K562 (cell line): ENCODE measurements around the gene ATF3. TPM values are rescaled to one million over a fixed set of nuclear protein-coding genes. Genes with fewer than 3 reads are reported as not detected.

ENCODE experiments used
- DPF2 ChIP-seq: fragments of 450-650 bp; IDR thresholded peaks from 2 replicates; pipeline ENCODE4 v1.6.1; 2016
- ELF1 ChIP-seq: fragments of 200-800 bp; sonication (Bioruptor generic); IDR thresholded peaks from 2 replicates; pipeline ENCODE4 v1.6.1; 2016; ENCODE audit warnings: missing genetic modification characterization, missing compliant biosample characterization
- ILF3 ChIP-seq: fragments of 450-650 bp; IDR thresholded peaks from 2 replicates; pipeline ENCODE4 v1.6.1; 2018; ENCODE audit warnings: antibody characterized with exemption, mild to moderate bottlenecking, moderate library complexity, borderline replicate concordance
- KLF6 ChIP-seq: fragments of 250-450 bp; sonication (Bioruptor Pico); IDR thresholded peaks from 2 replicates; pipeline ENCODE4 v1.4.0; 2020; ENCODE audit warnings: mild to moderate bottlenecking, moderate library complexity, borderline replicate concordance
- L3MBTL2 ChIP-seq: fragments of 450-650 bp; IDR thresholded peaks from 2 replicates; pipeline ENCODE4 v1.6.1; 2016; ENCODE audit warnings: mild to moderate bottlenecking, moderate library complexity
- MAX ChIP-seq: sonication (generic); formaldehyde crosslinking; IDR thresholded peaks from 2 replicates; pipeline ENCODE4 v1.9.0; 2022; ENCODE audit warnings: mild to moderate bottlenecking, missing genetic modification reagents
- NR0B1 ChIP-seq: fragments of 450-650 bp; IDR thresholded peaks from one replicate; pipeline ENCODE4 v1.6.1; 2018; ENCODE audit warnings: mild to moderate bottlenecking, moderate library complexity; ENCODE audit not compliant: partially characterized antibody
- POLR2H ChIP-seq: IDR thresholded peaks from 2 replicates; pipeline ENCODE4 v1.6.1; 2016; ENCODE audit warnings: missing genetic modification characterization, low read depth, mild to moderate bottlenecking, control low read depth, missing compliant biosample characterization, moderate library complexity
- PURB ChIP-seq: sonication (generic); formaldehyde crosslinking; IDR thresholded peaks from 2 replicates; pipeline ENCODE4 v1.9.0; 2021; ENCODE audit warnings: low read depth, mild to moderate bottlenecking, missing genetic modification reagents
- SRSF7 ChIP-seq: fragments of 200-400 bp; formaldehyde crosslinking; optimal IDR thresholded peaks from 2 replicates; pipeline ENCODE3; 2017; ENCODE audit warnings: mild to moderate bottlenecking, low read depth, low read length
- TCF3 ChIP-seq: sonication (generic); formaldehyde crosslinking; IDR thresholded peaks from 2 replicates; pipeline ENCODE4 v1.4.0; 2020; ENCODE audit warnings: mild to moderate bottlenecking, missing genetic modification reagents
- USF2 ChIP-seq: sonication (generic); formaldehyde crosslinking; IDR thresholded peaks from 2 replicates; pipeline ENCODE4 v1.5.0; 2020; ENCODE audit warnings: missing genetic modification reagents
- ZNF274 ChIP-seq: IDR thresholded peaks from 2 replicates; pipeline ENCODE4 v1.6.1; 2011; ENCODE audit warnings: low read depth, mild to moderate bottlenecking, low read length, moderate library complexity, borderline replicate concordance
- ZNF511 ChIP-seq: sonication (generic); formaldehyde crosslinking; IDR thresholded peaks from 2 replicates; pipeline ENCODE4 v1.8.0; 2022; ENCODE audit warnings: mild to moderate bottlenecking, missing genetic modification reagents
- ZNF644 ChIP-seq: fragments of 200-800 bp; sonication (Bioruptor generic); IDR thresholded peaks from 2 replicates; pipeline ENCODE4 v1.6.1; 2016; ENCODE audit warnings: low read depth, missing genetic modification characterization, missing compliant biosample characterization
- ZNF76 ChIP-seq: fragments of 250-450 bp; sonication (Bioruptor Pico); IDR thresholded peaks from 2 replicates; pipeline ENCODE4 v1.4.0; 2020; ENCODE audit warnings: mild to moderate bottlenecking, moderate library complexity, borderline replicate concordance
- ZNF77 ChIP-seq: fragments of 250-450 bp; sonication (Bioruptor Pico); IDR thresholded peaks from 2 replicates; pipeline ENCODE4 v1.5.0; 2020
- ZNF780A ChIP-seq: fragments of 250-450 bp; sonication (Bioruptor Pico); IDR thresholded peaks from 2 replicates; pipeline ENCODE4 v1.5.0; 2021; ENCODE audit warnings: mild to moderate bottlenecking
- polyA plus RNA-seq, 8 experiments: library from polyadenylated mRNA; depleted of rRNA in 4 of 8; stranded (reverse) in 5 of 8; unstranded in 3 of 8; fragments of >200 nt; fragmentation: Nextera tagmentation in 2 of 8; fragmentation: Illumina TruSeq in 1 of 8; extraction: Ambion mirVana in 2 of 8; extraction: Trizol in 1 of 8; gene quantifications; 2 replicates each; pipeline versions ENCODE4 v1.2.1 to v1.2.3, GENCODE V29; 2011 to 2014; ENCODE audit warnings: inconsistent platforms in 1 of 8, missing spikeins in 1 of 8
- total RNA-seq, 7 experiments: library from RNA; depleted of rRNA in 6 of 7; stranded (reverse); fragments of >200 nt in 6 of 7; fragmentation: Illumina TruSeq in 2 of 7; extraction: Trizol in 2 of 7; gene quantifications; 2 replicates each; pipeline versions ENCODE4 v1.2.1 to v1.2.3, GENCODE V29; 2011 to 2021; ENCODE audit warnings: low replicate concordance in 1 of 7
- TF ChIP-seq, protein P1 (sequence below): fragments of 250-450 bp; sonication (Bioruptor Pico); IDR thresholded peaks from 2 replicates; pipeline ENCODE4 v1.8.0; 2022; ENCODE audit warnings: inconsistent platforms
- TF ChIP-seq, protein P2 (sequence below): fragments of 450-650 bp; formaldehyde crosslinking; IDR thresholded peaks from 2 replicates; pipeline ENCODE4 v1.4.0; 2020; ENCODE audit warnings: mild to moderate bottlenecking, mixed read lengths
- TF ChIP-seq, protein P3 (sequence below): fragments of 450-650 bp; formaldehyde crosslinking; IDR thresholded peaks from 2 replicates; pipeline ENCODE4 v1.4.0; 2022; ENCODE audit warnings: missing genetic modification characterization

ATF3 gene
- total and polyA plus RNA-seq, 9 of the 15 experiments (the other 6 are each of a cell fraction or from before 2014, with no cell fraction given), result 3.5 to 28.2 (median 19.8) TPM

- no peak for TF ChIP-seq USF2 (CRISPR knock-in tag)
- no peak for TF ChIP-seq PURB (CRISPR knock-in tag)
- TF ChIP-seq TCF3 (CRISPR knock-in tag), result no peak
- TF ChIP-seq ZNF274, result no peak
- no peak for TF ChIP-seq DPF2
- TF ChIP-seq, protein P1, sequence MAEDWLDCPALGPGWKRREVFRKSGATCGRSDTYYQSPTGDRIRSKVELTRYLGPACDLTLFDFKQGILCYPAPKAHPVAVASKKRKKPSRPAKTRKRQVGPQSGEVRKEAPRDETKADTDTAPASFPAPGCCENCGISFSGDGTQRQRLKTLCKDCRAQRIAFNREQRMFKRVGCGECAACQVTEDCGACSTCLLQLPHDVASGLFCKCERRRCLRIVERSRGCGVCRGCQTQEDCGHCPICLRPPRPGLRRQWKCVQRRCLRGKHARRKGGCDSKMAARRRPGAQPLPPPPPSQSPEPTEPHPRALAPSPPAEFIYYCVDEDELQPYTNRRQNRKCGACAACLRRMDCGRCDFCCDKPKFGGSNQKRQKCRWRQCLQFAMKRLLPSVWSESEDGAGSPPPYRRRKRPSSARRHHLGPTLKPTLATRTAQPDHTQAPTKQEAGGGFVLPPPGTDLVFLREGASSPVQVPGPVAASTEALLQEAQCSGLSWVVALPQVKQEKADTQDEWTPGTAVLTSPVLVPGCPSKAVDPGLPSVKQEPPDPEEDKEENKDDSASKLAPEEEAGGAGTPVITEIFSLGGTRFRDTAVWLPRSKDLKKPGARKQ (CRISPR knock-in tag), result peak; percentile 34; the same call in 1 of the 2 replicates
- no peak for TF ChIP-seq ZNF780A
- TF ChIP-seq, protein P2, sequence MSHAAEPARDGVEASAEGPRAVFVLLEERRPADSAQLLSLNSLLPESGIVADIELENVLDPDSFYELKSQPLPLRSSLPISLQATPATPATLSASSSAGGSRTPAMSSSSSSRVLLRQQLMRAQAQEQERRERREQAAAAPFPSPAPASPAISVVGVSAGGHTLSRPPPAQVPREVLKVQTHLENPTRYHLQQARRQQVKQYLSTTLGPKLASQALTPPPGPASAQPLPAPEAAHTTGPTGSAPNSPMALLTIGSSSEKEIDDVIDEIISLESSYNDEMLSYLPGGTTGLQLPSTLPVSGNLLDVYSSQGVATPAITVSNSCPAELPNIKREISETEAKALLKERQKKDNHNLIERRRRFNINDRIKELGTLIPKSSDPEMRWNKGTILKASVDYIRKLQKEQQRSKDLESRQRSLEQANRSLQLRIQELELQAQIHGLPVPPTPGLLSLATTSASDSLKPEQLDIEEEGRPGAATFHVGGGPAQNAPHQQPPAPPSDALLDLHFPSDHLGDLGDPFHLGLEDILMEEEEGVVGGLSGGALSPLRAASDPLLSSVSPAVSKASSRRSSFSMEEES, result no peak
- no peak for TF ChIP-seq ZNF76 (CRISPR knock-in tag)
- TF ChIP-seq KLF6 (CRISPR knock-in tag), result no peak
- TF ChIP-seq POLR2H (tag), result no peak
- no peak for TF ChIP-seq ELF1 (tag)
- TF ChIP-seq, protein P3, sequence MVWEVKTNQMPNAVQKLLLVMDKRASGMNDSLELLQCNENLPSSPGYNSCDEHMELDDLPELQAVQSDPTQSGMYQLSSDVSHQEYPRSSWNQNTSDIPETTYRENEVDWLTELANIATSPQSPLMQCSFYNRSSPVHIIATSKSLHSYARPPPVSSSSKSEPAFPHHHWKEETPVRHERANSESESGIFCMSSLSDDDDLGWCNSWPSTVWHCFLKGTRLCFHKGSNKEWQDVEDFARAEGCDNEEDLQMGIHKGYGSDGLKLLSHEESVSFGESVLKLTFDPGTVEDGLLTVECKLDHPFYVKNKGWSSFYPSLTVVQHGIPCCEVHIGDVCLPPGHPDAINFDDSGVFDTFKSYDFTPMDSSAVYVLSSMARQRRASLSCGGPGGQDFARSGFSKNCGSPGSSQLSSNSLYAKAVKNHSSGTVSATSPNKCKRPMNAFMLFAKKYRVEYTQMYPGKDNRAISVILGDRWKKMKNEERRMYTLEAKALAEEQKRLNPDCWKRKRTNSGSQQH (CRISPR knock-in tag), result no peak
- TF ChIP-seq ZNF511, result no peak
- TF ChIP-seq ZNF77 (CRISPR knock-in tag), result no peak
- TF ChIP-seq NR0B1, result no peak
- TF ChIP-seq L3MBTL2, result peak; percentile 31; the same call in 1 of the 2 replicates
- TF ChIP-seq ILF3, result no peak
- peak; percentile 62 for TF ChIP-seq MAX (CRISPR knock-in tag)
- TF ChIP-seq SRSF7, result no peak
- no peak for TF ChIP-seq ZNF644
These were observed 38.0 kb downstream of the ATF3 start (continued) for GRCh38 chr1:212646588-212646987.
